WTC11 (cell line): ENCODE results near the gene MBD3L3. TPM values are rescaled to one million over a fixed set of nuclear protein-coding genes. Genes with fewer than 3 reads are reported as not detected.
"Not testable (repeated sequence)": the region's sequence is repeated elsewhere in the genome, so short reads cannot be mapped to it uniquely, and the experiment has no call there.

Experiments
- ATAC-seq: fragments of 200-7000 bp; cut with Tn5 transposase; 2 replicates; pipeline ENCODE4 v1.10.0; 2021; ENCODE audit warnings: mild to moderate bottlenecking, moderate library complexity
- Bru-seq: library from RNA; stranded (reverse); fragments of 400-500 nt; gene quantifications from one replicate; lab custom pipeline; 2021; lab: Mats Ljungman, UMichigan
- CTCF ChIA-PET: fragments of 300-600 bp; sonication (Branson Sonifier 250); formaldehyde crosslinking; loops from one replicate; lab custom pipeline; 2021; ENCODE audit warnings: antibody characterized with exemption; lab: Charles Lee
- POLR2A ChIA-PET: fragments of 350-600 bp; sonication (Branson Sonifier 250); formaldehyde crosslinking; loops from one replicate; lab custom pipeline; 2021; ENCODE audit warnings: antibody characterized with exemption; lab: Charles Lee
- DNase-seq: peaks from one replicate; pipeline ENCODE4 v3.0.0; 2021; ENCODE audit warnings: low spot score
- H3K27ac Mint-ChIP-seq: 2 replicates; pipeline ENCODE4 v1.8.0; 2021; ENCODE audit warnings: mixed read lengths
- H3K27me3 Mint-ChIP-seq: 2 replicates; pipeline ENCODE4 v1.8.0; 2021; ENCODE audit warnings: low read depth, mild to moderate bottlenecking, moderate library complexity, mixed read lengths
- H3K36me3 Mint-ChIP-seq: 2 replicates; pipeline ENCODE4 v1.8.0; 2021; ENCODE audit warnings: mixed read lengths
- H3K4me1 Mint-ChIP-seq: 2 replicates; pipeline ENCODE4 v1.8.0; 2022; ENCODE audit warnings: mixed read lengths
- H3K4me3 Mint-ChIP-seq: 2 replicates; pipeline ENCODE4 v1.8.0; 2021; ENCODE audit warnings: mild to moderate bottlenecking, moderate library complexity, mixed read lengths
- H3K9me3 Mint-ChIP-seq: 2 replicates; pipeline ENCODE4 v1.8.0; 2021; ENCODE audit warnings: mixed read lengths
- ATF1 ChIP-seq: sonication (generic); formaldehyde crosslinking; IDR thresholded peaks from 2 replicates; pipeline ENCODE4 v1.8.1; 2023; ENCODE audit warnings: mild to moderate bottlenecking, moderate library complexity, missing genetic modification reagents
- CBFB ChIP-seq: sonication (generic); formaldehyde crosslinking; IDR thresholded peaks from 2 replicates; pipeline ENCODE4 v1.8.1; 2022; ENCODE audit warnings: mild to moderate bottlenecking, low read depth, missing genetic modification reagents
- ELF4 ChIP-seq: sonication (generic); formaldehyde crosslinking; IDR thresholded peaks from 2 replicates; pipeline ENCODE4 v1.8.1; 2022; ENCODE audit warnings: low read depth, mild to moderate bottlenecking, moderate library complexity, missing genetic modification reagents
- ESRRA ChIP-seq: sonication (generic); formaldehyde crosslinking; IDR thresholded peaks from 2 replicates; pipeline ENCODE4 v1.8.1; 2022; ENCODE audit warnings: mild to moderate bottlenecking, missing genetic modification reagents, borderline replicate concordance
- TP53 ChIP-seq: sonication (generic); formaldehyde crosslinking; IDR thresholded peaks from 2 replicates; pipeline ENCODE4 v1.8.1; 2023; ENCODE audit warnings: mild to moderate bottlenecking, missing genetic modification reagents
- ZBTB21 ChIP-seq: sonication (generic); formaldehyde crosslinking; IDR thresholded peaks from 2 replicates; pipeline ENCODE4 v1.8.1; 2023; ENCODE audit warnings: mild to moderate bottlenecking, missing genetic modification reagents, borderline replicate concordance
- ZNF121 ChIP-seq: sonication (generic); formaldehyde crosslinking; IDR thresholded peaks from 2 replicates; pipeline ENCODE4 v1.8.0; 2023; ENCODE audit warnings: missing genetic modification reagents
- long read RNA-seq, 3 experiments: library from RNA in 1 of 3; library from capped mRNA in 1 of 3; library from polyadenylated mRNA in 1 of 3; unstranded in 2 of 3; stranded (forward) in 1 of 3; transcript quantifications; one replicate each; pipeline ENCODE4 v2.0.0, GENCODE V29; 2021
- total RNA-seq: library from RNA; stranded (reverse); gene quantifications from 3 replicates; pipeline ENCODE4 v1.2.3, GENCODE V29; 2021
- TF ChIP-seq, protein P1 (sequence below): fragments of 250-450 bp; sonication (Bioruptor Pico); IDR thresholded peaks from 2 replicates; pipeline ENCODE4 v1.9.0; 2021; ENCODE audit warnings: mild to moderate bottlenecking, borderline replicate concordance
- TF ChIP-seq, protein P2 (sequence below): sonication (generic); formaldehyde crosslinking; IDR thresholded peaks from 2 replicates; pipeline ENCODE4 v1.8.1; 2022; ENCODE audit warnings: mild to moderate bottlenecking, moderate library complexity, missing genetic modification reagents
- TF ChIP-seq, protein P3 (sequence below): fragments of 250-450 bp; sonication (Bioruptor Pico); IDR thresholded peaks from 2 replicates; pipeline ENCODE4 v1.9.0; 2021; ENCODE audit warnings: mild to moderate bottlenecking

Gene MBD3L3
- not detected in 3 replicates for total RNA-seq
- not detected for Bru-seq, nascent RNA
- long read RNA-seq, experiment 1, result 0 reads
- long read RNA-seq, experiment 2, result 0 reads
- long read RNA-seq, experiment 3, result 0 reads

DNA sequence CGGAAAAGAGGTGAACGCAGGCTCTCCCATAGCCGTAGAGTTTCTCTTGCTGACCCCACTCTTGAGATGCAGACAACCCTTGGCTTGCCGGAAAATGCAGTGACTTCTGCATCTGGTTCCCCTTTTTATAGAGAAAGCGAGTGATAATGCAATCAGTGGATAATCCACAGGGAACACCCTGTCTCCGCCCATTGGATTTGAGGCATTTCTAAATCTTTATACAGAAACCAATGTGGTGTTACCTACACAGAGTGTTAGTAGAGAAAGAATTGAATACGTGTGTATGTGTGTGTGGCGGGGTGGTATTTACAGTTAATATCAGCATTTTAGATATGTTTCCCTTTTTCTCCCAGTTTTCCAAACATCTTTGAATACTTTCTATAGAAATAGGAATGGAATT, at the start of gene MBD3L3:
TSS of gene MBD3L3 (minus strand) at position 101 of the 400 bp plus-strand sequence. CDS start at position 30, 71 bp downstream.
- H3K36me3 Mint-ChIP-seq, CTCF ChIA-PET, DNase-seq, H3K27me3 Mint-ChIP-seq, POLR2A ChIA-PET, H3K9me3 Mint-ChIP-seq, H3K4me3 Mint-ChIP-seq, H3K4me1 Mint-ChIP-seq, ATAC-seq, H3K27ac Mint-ChIP-seq: not testable (repeated sequence)

DNA sequence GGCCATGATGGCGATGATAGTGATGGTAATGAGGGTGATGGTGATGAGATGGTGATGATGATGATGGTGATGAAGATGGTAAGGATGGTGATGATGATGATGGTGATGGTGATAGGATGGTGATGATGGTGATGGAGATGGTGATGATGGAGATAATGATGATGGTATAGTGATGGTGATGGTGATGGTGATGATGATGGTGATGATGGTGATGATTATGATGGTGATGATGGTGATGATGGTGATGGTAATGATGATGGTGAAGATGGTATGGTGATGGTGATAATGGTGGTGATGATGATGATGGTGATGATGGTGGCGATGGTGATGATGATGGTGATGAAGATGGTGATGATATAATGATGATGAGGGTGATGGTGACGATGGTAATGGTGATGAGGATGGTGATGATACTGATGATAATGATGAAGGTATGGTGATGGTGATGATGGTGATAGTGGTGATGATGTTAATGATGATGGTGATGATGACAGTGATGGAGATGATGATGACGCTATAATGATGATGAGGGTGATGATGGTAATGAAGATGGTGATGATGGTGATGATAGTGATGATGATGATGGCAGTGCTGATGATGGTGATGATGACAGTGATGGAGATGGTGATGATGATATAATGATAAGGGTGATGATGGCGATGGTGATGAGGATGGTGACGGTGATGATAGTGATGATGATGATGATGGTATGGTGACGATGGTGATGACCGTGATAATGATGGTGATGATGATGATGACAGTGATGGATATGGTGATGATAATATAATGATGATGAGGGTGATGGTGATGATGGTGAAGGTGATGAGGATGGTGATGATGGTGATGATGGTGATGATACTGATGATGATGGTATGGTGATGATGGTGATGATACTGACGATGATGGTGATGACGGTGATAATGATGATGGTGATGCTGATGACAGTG, 48.5 kb upstream of the MBD3L3 start:
- Mint-ChIP-seq H3K27me3 (no peaks in the 10 kb centered on the region), H3K36me3 (0 out of 2 replicates have a peak, but pooled peaks cover 3% of the 10 kb centered on the region), H3K4me3 (no peak overlapping the region), H3K4me1 (peaks cover 4% of the 10 kb centered on the region), H3K9me3 (no peaks in the 10 kb centered on the region; the same call in 1 of the 2 replicates), H3K27ac (no peak overlapping the region)
- ChIA-PET POLR2A (no interaction called here), CTCF (no interaction called here)
- TF ChIP-seq, protein P1, sequence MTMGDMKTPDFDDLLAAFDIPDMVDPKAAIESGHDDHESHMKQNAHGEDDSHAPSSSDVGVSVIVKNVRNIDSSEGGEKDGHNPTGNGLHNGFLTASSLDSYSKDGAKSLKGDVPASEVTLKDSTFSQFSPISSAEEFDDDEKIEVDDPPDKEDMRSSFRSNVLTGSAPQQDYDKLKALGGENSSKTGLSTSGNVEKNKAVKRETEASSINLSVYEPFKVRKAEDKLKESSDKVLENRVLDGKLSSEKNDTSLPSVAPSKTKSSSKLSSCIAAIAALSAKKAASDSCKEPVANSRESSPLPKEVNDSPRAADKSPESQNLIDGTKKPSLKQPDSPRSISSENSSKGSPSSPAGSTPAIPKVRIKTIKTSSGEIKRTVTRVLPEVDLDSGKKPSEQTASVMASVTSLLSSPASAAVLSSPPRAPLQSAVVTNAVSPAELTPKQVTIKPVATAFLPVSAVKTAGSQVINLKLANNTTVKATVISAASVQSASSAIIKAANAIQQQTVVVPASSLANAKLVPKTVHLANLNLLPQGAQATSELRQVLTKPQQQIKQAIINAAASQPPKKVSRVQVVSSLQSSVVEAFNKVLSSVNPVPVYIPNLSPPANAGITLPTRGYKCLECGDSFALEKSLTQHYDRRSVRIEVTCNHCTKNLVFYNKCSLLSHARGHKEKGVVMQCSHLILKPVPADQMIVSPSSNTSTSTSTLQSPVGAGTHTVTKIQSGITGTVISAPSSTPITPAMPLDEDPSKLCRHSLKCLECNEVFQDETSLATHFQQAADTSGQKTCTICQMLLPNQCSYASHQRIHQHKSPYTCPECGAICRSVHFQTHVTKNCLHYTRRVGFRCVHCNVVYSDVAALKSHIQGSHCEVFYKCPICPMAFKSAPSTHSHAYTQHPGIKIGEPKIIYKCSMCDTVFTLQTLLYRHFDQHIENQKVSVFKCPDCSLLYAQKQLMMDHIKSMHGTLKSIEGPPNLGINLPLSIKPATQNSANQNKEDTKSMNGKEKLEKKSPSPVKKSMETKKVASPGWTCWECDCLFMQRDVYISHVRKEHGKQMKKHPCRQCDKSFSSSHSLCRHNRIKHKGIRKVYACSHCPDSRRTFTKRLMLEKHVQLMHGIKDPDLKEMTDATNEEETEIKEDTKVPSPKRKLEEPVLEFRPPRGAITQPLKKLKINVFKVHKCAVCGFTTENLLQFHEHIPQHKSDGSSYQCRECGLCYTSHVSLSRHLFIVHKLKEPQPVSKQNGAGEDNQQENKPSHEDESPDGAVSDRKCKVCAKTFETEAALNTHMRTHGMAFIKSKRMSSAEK (CRISPR knock-in tag), result no peak
- TF ChIP-seq ELF4 (CRISPR knock-in tag), result no peak
- no peak for ATAC-seq
- no peak for DNase-seq

DNA sequence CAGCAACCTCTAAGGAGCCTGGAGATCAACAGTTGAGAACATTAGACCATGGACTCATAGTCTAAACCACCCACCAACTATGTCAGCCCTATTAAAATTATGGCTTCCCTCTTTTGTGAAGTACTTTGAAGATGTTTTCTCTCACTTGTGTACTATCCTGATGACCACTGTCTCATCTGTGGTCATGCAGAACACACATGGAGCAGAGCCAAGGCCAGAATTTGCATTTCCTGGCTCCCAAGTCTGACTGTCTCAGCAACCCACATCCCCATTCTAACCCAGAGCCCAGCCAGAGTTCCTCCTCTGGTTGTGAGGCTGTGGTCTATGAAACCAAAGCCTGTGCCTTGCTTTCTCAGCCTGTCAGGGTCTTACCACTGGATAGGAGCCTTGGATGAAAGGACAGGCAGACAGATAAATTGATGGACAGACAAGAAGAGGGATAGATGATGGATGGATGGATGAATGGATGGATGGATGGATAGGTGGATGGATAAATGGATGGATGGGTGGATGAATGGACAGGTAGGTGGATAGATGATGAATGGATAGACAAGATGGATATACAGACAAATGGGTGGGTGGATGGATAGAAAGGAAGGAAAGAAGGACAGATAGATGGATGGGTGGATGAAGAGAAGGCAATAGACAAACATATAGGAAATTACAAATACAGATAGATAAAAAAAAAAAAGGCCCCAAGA, 46.4 kb upstream of the MBD3L3 start:
- 0 out of 2 replicates have a peak, but pooled peaks cover 3% of the 10 kb centered on the region for H3K36me3 Mint-ChIP-seq
- H3K4me1 Mint-ChIP-seq, result peaks cover 8% of the 10 kb centered on the region
- H3K27me3 Mint-ChIP-seq, result peaks cover 3% of the 10 kb centered on the region; the same call in 1 of the 2 replicates
- H3K9me3 Mint-ChIP-seq, result no peaks in the 10 kb centered on the region; the same call in 1 of the 2 replicates
- CTCF ChIA-PET, result no interaction called here
- no peak for DNase-seq
- TF ChIP-seq, protein P2, sequence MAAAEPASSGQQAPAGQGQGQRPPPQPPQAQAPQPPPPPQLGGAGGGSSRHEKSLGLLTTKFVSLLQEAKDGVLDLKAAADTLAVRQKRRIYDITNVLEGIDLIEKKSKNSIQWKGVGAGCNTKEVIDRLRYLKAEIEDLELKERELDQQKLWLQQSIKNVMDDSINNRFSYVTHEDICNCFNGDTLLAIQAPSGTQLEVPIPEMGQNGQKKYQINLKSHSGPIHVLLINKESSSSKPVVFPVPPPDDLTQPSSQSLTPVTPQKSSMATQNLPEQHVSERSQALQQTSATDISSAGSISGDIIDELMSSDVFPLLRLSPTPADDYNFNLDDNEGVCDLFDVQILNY, result no peak
- TF ChIP-seq ESRRA (CRISPR knock-in tag), result no peak
- TF ChIP-seq ZBTB21 (CRISPR knock-in tag), result no peak
- TF ChIP-seq CBFB (CRISPR knock-in tag), result no peak
- TF ChIP-seq TP53 (CRISPR knock-in tag), result no peak
- TF ChIP-seq, protein P3, sequence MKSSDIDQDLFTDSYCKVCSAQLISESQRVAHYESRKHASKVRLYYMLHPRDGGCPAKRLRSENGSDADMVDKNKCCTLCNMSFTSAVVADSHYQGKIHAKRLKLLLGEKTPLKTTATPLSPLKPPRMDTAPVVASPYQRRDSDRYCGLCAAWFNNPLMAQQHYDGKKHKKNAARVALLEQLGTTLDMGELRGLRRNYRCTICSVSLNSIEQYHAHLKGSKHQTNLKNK, result no peak
- TF ChIP-seq ZNF121, result no peak
- no peak for TF ChIP-seq ATF1 (CRISPR knock-in tag)
- no peak overlapping the region for H3K27ac Mint-ChIP-seq
- POLR2A ChIA-PET, result no interaction called here
- no peak overlapping the region for H3K4me3 Mint-ChIP-seq
- no peak for ATAC-seq
